Nasal cavity respiratory epithelium epithelial cell of viscerocranial mucosa (primary cell): ENCODE data around the gene APEX2. TPM values are rescaled to one million over a fixed set of nuclear protein-coding genes. Genes with fewer than 3 reads are reported as not detected.

ENCODE experiments used
- total RNA-seq: library from RNA; depleted of rRNA; stranded (reverse); fragments of >200 nt; gene quantifications from 2 replicates; pipeline ENCODE4 v1.2.3, GENCODE V29; 2014

Gene APEX2
- total RNA-seq: 8.8 and 18.1 TPM in 2 replicates

GRCh38 chrX:54999717-55000598 lies at the start of gene APEX2:
Gene APEX2 (plus strand): TSS chrX:55000363. CDS start chrX:55000423, 60 bp downstream.

GRCh38 chrX:54994099-54994498 lies 6.1 kb upstream of the APEX2 start, which contains the start of gene PFKFB1:
Gene PFKFB1 (minus strand): TSS chrX:54994188. CDS start chrX:54994007, 181 bp downstream.

GRCh38 chrX:55030271-55031205 lies 30.4 kb downstream of the APEX2 start, which contains the start of gene ALAS2:
Gene ALAS2 (minus strand): TSS chrX:55030977. CDS start chrX:55026000, 4,977 bp downstream.

Other genes with a start within 250 kb of the APEX2 start
- not detected in 2 replicates for gene ITIH6, start 202.1 kb upstream of the APEX2 start, total RNA-seq
- gene MAGED2, start 192.6 kb upstream of the APEX2 start, total RNA-seq: 63.9 and 65.3 TPM in 2 replicates
- 0.14 TPM in 1 of 2 replicates, not detected in the other for gene TRO, start 79.5 kb upstream of the APEX2 start, total RNA-seq
- gene PFKFB1, start 6.2 kb upstream of the APEX2 start, total RNA-seq: under 0.01 and 0.21 TPM in 2 replicates
- not detected in 2 replicates for gene ALAS2, start 30.6 kb downstream of the APEX2 start, total RNA-seq
- not detected in 2 replicates for gene PAGE2B, start 74.7 kb downstream of the APEX2 start, total RNA-seq
- not detected in 2 replicates for gene PAGE2, start 88.7 kb downstream of the APEX2 start, total RNA-seq
- not detected in 2 replicates for gene PAGE5, start 220.0 kb downstream of the APEX2 start, total RNA-seq